GM12892 (cell line): ENCODE results near the gene SPSB1.

Source experiments
- DNase-seq: peaks from one replicate; pipeline ENCODE4 v3.0.0; 2011; ENCODE audit not compliant: insufficient read length
- FAIRE-seq: peaks from 2 replicates; lab custom pipeline; 2011; peaks lifted over from hg19 to GRCh38; lab: Jason Lieb, UNC
- POLR2A ChIP-seq: IDR thresholded peaks from 2 replicates; pipeline ENCODE4 v1.6.1; 2011; ENCODE audit warnings: low read depth, low read length, control low read depth
- POLR2AphosphoS5 ChIP-seq: IDR thresholded peaks from 2 replicates; pipeline ENCODE4 v1.6.1; 2011; ENCODE audit warnings: low read depth, low read length, control low read depth
- TAF1 ChIP-seq: IDR thresholded peaks from 2 replicates; pipeline ENCODE4 v1.6.1; 2011; ENCODE audit warnings: low read depth, mild to moderate bottlenecking, control low read depth, low read length, borderline replicate concordance

SPSB1 gene

DNA sequence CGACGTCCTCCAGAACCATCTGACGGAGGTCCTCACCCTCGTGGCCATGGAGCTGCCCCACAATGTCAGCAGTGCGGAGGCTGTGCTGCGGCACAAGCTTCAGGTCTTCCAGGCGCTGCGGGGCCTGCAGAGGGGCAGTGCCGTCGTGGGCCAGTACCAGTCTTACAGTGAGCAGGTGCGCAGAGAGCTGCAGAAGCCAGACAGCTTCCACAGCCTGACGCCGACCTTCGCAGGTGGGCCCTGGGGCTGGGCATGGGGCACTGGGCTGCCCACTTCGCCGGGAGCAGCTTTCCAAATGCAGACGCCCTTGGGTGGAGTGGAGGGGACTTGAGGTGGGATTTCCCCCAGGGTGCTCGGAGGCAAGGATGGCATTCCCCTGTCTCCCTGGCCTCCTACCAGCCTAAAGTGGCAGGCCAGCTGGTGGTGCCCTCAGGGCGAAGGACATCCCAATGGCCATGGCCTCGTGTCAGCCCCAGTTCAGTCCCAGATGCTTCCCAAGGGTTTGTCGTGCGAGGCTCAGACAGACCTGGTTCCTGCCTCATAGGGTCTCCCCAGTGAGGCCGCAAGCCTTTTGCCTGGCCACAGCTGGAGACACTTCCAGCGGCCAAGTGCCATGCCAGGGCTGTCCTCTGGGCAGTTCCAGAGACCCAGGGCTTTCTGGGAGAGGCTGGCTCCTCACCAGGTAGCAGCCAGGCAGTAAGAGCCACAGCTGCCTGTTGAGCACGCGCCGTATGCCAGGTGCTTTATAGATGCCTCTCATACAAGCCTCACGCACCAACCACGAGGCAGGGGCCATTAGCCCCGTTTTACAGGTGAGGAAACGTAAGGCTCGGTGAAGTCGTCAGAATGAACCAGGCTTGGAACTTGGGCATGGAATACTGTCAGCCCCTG lies 30.4 kb upstream of the SPSB1 start:
- FAIRE-seq (no peak), DNase-seq (no peak)
- no peak for TF ChIP-seq POLR2A
- TF ChIP-seq TAF1: no peak
- no peak for TF ChIP-seq POLR2AphosphoS5

- TF ChIP-seq POLR2A (no peak), TAF1 (no peak), POLR2AphosphoS5 (no peak)
- FAIRE-seq (no peak), DNase-seq (no peak)
These were observed 29.3 kb upstream of the SPSB1 start for GRCh38 chr1:9263276-9263855.

DNA sequence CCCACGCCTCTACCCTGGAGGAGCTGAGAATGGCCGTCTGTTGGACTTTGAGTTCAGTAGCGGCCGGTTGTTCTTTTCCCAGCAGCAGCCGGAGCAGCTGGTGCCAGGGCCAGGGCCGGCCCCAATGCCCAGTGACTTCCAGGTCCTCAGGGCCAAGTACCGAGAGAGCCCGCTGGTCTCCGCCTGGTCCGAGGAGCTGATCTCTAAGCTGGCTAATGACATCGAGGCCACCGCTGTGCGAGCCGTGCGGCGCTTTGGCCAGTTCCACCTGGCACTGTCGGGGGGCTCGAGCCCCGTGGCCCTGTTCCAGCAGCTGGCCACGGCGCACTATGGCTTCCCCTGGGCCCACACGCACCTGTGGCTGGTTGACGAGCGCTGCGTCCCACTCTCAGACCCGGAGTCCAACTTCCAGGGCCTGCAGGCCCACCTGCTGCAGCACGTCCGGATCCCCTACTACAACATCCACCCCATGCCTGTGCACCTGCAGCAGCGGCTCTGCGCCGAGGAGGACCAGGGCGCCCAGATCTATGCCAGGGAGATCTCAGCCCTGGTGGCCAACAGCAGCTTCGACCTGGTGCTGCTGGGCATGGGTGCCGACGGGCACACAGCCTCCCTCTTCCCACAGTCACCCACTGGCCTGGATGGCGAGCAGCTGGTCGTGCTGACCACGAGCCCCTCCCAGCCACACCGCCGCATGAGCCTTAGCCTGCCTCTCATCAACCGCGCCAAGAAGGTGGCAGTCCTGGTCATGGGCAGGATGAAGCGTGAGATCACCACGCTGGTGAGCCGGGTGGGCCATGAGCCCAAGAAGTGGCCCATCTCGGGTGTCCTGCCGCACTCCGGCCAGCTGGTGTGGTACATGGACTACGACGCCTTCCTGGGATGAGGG lies 28.5 kb upstream of the SPSB1 start:
- TF ChIP-seq TAF1 (no peak), POLR2A (no peak), POLR2AphosphoS5 (no peak)
- DNase-seq (no peak), FAIRE-seq (no peak)

- TF ChIP-seq POLR2AphosphoS5 (no peak), TAF1 (no peak), POLR2A (no peak)
- FAIRE-seq (no peak), DNase-seq (no peak)
These were observed 27.7 kb upstream of the SPSB1 start for GRCh38 chr1:9265037-9265436.

DNA sequence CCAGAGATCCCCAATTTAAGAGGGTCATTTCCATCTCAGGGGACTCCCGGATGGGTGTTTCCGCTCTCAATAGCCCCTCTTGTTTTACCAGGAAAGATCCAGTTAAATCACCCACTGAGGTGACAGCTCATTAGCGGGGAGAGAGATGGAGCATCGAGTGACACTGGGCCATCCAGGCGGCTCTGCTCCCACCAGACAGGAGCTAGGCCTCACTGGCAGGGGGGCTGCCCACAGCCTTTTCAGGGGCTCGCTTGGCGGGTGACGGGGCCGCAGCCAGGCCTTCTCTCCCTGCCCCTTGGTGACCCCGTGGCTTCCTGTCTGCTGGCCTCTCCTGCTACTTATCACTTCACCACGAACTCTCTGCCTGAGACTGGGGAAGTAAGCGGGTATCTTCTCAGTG lies 26.7 kb upstream of the SPSB1 start:
- FAIRE-seq: no peak
- no peak for DNase-seq
- TF ChIP-seq POLR2AphosphoS5 (no peak), POLR2A (no peak), TAF1 (no peak)

GRCh38 chr1:9267352-9267686 lies 25.4 kb upstream of the SPSB1 start:
- no peak for TF ChIP-seq TAF1
- TF ChIP-seq POLR2AphosphoS5: no peak
- TF ChIP-seq POLR2A: no peak
- DNase-seq (no peak), FAIRE-seq (no peak)

DNA sequence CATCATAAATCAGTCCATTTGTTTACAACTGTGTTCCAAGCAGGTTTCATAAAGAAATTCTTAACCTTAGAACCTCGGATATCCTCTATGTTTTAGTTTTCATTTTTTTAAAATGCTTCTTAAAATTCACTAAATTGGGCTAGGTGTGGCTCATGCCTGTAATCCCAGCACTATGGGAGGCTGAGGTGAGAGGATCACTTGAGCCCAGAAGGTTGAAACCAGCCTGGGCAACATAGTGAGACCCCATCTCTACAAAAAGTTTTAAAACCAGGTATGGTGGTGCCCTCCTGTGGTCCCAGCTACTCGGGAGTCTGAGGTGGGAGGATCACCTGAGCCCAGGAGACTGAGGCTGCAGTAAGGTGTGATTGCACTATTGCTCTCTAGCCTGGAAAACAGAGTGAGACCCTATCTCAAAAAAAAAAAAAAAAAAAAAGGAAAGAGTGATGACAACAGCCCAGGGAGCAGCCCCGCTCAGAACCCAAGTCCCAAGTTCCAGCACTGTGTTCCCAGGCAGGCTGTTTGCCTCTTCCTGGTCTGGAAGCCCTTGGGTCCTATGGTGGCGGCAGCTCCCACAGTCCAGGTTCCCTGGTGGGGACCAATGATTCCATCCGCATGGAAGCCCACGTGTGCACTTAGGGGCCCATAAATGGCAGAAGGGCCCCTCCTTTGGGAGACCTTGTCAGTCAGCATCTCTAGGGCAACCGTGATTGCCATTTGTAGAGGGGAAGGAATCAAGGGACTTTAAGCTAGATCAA lies 24.7 kb upstream of the SPSB1 start:
- no peak for TF ChIP-seq TAF1
- no peak for TF ChIP-seq POLR2A
- DNase-seq: no peak
- FAIRE-seq: no peak

DNA sequence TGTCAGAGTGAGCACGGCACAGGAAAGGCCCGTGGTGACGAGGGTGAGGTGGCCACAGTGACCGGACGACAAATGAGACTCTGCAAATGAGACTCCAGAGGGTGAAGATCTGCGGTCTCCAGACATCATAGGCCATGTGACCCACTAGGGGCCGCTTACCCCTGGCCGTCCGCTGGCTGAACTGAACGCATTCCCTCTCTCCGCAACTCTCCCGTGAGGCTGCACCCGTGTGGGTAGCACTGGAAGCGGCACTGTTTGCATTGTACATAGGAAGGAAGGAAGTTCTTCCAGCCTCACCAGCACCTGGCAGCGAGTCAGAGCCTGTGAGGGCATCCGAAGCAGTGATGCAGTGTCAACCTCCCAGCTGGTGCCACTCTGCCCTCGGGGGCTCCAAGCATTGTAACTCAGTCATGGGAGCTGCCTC lies 23.6 kb upstream of the SPSB1 start:
- TF ChIP-seq POLR2AphosphoS5 (no peak), TAF1 (no peak), POLR2A (no peak)
- no peak for DNase-seq
- no peak for FAIRE-seq

GRCh38 chr1:9269721-9270120 lies 23.0 kb upstream of the SPSB1 start:
- TF ChIP-seq POLR2A (no peak), POLR2AphosphoS5 (no peak), TAF1 (no peak)
- DNase-seq (no peak), FAIRE-seq (no peak)

- FAIRE-seq: no peak
- no peak for TF ChIP-seq POLR2A
- DNase-seq: no peak
These were observed 22.3 kb upstream of the SPSB1 start for GRCh38 chr1:9270290-9270883.

DNA sequence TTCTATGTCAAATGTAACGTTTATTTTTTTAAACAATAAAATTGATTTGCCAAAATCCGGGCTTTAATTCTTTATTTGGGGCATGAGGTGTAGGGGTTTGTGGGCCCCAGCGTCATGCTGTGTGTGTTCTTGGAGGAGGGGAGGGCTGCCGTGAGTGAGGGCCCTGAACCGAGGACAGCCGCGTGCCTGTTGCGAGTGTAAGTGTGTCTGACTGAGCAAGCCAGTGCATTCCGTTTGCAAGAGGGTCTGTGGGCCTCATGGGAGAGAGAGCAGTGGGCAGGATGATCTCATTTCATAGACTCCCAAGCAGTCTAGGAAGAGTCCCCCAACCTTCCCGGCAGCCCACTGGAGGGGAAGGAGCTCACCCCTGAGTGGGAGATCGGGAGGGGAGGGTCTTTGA lies 21.4 kb upstream of the SPSB1 start:
- no peak for FAIRE-seq
- no peak for DNase-seq
- no peak for TF ChIP-seq POLR2AphosphoS5
- no peak for TF ChIP-seq POLR2A
- no peak for TF ChIP-seq TAF1
